Effector CD8-positive, alpha-beta T cell (primary cell): Measurements from ENCODE around the gene KANTR.

Experiments used
- DNase-seq: peaks from one replicate; lab custom pipeline; 2025; lab: John Stamatoyannopoulos, UW

Gene KANTR

DNA sequence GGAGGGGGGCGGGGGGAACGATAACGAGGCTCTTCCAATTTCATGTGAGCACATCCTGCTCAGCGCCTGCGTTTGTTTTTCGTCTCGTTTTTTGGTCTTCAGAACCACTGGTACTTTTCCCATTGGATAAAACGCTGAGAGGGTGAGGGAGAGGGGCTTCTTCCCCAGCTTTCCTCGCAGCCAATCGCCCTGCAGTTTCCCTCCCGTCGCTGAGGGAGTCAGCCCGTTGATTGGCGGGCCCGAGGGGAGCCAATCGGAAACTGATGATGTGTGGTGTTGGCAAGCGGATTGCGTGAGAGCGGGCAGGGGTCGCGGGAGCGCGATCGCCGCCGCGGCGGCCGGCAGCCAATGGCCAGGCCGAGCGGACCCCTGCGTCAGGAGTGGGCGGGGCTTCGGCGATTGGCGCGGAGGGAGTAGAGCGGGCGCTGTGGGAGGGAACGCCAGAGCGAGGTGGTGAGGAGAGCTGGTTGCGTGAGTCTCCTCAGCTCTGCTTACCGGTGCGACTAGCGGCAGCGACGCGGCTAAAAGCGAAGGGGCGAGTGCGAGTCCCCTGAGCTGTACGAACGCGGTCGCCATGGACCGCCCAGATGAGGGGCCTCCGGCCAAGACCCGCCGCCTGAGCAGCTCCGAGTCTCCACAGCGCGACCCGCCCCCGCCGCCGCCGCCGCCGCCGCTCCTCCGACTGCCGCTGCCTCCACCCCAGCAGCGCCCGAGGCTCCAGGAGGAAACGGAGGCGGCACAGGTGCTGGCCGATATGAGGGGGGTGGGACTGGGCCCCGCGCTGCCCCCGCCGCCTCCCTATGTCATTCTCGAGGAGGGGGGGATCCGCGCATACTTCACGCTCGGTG lies 11.8 kb upstream of the KANTR start, which contains the start of gene TSPYL2:
Gene TSPYL2 (plus strand): TSS at position 443 of the 848 bp plus-strand sequence. CDS start 132 bp downstream, at position 575.
- DNase-seq, result peak; percentile 86

DNA sequence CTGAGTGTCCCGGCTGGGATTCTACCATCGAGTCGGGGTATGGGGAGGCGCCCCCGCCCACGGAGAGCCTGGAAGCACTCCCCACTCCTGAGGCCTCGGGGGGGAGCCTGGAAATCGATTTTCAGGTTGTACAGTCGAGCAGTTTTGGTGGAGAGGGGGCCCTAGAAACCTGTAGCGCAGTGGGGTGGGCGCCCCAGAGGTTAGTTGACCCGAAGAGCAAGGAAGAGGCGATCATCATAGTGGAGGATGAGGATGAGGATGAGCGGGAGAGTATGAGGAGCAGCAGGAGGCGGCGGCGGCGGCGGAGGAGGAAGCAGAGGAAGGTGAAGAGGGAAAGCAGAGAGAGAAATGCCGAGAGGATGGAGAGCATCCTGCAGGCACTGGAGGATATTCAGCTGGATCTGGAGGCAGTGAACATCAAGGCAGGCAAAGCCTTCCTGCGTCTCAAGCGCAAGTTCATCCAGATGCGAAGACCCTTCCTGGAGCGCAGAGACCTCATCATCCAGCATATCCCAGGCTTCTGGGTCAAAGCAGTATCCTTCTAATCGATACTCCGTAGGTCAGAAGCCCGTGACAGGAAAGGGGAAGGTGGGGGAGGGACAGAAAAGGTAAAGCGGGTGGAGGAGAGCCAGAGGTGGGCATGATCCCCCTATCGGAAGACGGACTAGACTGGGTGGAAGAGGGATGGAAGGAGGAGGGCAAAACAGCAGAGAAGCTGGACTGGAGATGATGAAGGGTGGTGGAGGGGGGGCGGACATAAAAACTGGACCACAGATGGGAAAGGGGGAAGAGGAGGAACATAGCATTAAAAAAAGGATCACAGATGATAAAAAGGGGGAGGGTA lies 10.9 kb upstream of the KANTR start:
- DNase-seq, result no peak

DNA sequence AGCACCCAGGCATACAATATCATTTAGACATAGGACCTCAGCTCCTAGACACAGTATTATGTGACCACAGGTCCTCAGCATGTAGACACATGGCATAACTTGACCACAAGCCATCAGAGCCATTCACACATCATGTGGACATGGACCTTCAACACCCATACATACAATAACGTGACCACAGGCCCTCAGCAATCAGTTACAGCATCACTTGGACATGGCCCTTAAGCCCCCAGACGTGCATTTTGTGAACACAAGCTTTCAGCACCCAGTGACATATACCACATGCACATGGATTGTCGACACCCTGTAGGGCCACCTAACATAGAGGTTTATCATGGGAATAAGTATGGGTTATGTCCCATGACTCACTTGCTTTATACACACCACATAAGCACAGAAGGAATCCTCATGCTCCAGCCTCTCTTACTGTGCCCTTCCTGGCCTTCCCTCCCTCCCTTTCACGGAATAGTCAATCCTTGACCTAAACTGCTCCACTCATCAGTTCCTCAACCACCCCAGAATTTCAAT lies 9.8 kb upstream of the KANTR start:
- DNase-seq, result no peak

DNA sequence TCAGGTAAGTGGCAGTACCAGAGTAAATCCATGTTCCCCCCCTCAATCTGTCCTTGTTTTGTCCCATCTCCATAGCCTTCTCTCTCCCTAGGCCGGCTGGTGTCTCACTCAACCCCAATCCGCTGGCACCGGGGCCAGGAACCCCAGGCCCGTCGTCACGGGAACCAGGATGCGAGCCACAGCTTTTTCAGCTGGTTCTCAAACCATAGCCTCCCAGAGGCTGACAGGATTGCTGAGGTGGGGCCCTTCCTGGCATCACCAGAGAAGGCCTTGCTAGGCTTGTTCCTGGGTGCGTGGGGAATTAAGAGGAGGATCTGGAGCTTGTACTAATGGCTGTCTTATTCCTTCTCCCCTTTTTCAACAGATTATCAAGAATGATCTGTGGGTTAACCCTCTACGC lies 9.1 kb upstream of the KANTR start:
- no peak for DNase-seq

DNA sequence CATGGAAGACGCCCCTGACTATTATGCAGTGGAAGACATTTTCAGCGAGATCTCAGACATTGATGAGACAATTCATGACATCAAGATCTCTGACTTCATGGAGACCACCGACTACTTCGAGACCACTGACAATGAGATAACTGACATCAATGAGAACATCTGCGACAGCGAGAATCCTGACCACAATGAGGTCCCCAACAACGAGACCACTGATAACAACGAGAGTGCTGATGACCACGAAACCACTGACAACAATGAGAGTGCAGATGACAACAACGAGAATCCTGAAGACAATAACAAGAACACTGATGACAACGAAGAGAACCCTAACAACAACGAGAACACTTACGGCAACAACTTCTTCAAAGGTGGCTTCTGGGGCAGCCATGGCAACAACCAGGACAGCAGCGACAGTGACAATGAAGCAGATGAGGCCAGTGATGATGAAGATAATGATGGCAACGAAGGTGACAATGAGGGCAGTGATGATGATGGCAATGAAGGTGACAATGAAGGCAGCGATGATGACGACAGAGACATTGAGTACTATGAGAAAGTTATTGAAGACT lies 8.2 kb upstream of the KANTR start:
- DNase-seq, result no peak

DNA sequence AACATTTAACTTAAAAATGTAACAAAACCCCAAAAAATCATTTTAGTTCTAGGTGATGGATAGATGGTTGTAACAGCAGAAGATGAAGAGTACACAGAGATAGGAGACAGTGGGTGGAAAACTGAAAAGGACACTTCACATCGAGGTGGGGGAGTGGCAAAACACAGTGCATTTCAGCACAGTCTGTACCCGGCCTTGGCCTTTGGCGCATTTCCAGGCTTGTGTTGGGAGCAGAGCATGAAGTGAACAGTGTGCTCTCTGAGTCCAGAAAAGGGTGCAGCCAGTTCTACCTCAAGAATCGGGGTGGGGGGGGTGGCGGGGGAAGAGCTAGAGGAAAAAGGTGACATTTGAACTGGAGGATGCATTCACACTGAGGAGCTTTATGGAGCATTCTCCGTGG lies 7.5 kb upstream of the KANTR start:
- DNase-seq, result no peak

DNA sequence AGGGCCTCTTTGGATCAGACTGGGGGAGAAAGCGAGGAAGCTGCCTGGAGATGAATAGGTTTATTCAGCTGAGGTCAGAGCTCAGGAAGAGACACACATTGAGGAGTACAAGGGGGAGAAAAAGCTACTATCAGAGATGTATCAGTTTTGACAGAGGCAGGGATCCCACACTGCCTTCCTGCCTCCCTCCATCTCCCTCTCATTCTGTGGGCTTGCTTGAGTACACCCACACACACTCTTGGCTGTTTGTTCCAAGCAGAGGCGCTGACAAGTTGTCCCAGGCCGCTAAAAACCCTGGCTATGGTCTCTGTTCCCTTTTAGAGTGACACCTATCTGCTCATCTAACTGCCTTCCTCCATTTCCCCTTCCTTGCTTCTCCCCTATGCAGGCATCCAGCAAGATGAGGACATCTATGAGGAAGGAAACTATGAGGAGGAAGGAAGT lies 6.5 kb upstream of the KANTR start:
- DNase-seq, result no peak

DNA sequence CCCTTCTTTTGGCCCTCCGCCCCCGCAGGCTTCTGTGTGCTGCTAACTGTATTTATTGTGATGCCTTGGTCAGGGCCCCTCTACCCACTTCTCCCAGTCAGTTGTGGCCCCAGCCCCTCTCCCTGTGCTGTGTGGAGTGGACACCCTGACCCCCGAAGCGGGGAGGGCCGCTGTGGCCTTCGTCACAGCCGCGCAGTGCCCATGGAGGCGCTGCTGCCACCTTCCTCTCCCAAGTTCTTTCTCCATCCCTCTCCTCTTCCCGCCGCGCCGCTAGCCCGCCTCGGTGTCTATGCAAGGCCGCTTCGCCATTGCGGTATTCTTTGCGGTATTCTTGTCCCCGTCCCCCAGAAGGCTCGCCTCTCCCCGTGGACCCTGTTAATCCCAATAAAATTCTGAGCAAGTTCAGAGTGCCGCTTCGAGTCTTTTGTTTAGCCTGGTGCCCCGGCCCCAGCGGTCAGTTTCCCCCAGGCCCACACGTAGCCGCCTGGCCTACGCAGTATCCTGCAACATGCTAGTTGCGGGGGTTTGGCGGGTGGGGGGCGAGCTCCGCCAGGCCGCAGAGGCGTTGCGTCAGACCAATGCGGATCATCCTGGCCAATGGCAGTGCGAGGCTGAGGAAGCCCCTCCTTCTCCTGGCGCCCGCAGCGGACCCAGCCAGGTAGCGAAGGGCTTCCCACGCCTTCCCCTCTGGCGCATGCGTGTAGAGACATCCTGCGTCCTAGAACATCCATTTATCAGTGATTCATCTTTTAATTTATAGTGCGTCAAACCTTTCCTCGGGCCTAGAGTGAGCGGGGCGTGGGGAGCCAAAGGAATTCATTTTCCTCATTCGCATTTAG lies 5.6 kb upstream of the KANTR start:
- peak; percentile 76 for DNase-seq

DNA sequence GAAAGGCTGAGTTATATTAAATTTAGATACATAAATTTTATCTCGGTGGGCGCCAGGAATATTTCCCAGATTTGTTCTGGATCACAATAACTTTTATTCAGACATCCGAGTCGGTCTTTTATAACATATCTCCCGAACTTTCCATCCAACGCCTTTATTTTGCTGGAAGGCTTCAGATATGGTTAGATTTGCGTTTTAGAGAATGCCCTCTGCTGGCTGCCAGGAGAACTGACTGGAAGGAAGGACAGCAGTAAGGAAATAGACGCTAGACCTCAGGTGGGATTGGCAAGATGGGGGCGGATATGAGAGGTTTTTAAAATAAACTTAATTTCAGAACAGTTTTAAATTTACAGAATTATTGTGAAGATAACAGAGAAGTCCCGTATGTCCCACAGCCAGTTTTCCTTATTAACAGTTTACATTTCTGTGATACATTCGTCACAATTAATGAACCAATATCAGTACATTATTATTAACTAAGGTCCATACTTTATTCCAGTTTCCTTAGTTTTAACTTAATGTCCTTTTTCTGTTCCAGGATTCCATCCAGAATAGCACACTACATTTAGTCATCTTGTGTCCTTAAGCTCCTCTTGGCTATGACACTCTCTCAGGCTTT lies 4.6 kb upstream of the KANTR start:
- no peak for DNase-seq

DNA sequence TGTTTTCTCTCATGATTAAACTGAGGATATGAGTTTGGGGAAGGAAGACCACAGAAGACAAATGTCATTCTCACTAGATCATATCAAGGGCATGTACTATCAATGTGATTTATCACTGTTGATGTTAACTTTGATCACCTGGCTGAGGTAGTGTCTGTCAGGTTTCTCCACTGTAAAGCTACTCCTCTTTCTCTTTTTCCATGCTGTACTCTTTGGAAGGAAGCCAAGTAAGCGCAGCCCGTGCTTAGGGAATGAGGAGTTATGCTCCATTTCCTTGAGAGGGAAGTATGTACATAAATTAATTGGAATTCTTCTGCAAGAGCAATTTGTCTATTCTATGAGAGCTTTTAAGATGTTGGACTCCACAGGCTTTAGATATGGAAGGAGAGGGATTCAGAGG lies 4.0 kb upstream of the KANTR start:
- DNase-seq, result no peak

DNA sequence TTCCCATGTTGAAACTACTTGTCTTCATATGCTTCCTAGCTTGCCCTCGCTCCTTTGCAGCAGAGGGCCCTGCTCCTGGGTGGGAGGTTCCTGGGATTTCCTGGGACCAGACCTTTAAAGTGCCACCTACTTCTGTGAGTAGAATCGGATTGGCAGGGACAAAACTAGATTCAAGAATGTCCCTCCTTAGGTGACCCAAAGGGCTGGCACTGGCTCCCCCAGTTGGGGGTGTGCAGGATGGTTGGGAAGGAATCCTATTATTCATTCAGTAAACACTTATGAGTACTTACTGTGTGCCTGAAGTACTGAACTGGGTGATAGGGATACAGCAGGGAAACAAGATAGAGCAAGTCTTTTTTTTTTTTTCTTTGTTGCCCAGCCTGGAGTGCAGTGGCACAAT lies 2.6 kb upstream of the KANTR start:
- DNase-seq, result no peak

DNA sequence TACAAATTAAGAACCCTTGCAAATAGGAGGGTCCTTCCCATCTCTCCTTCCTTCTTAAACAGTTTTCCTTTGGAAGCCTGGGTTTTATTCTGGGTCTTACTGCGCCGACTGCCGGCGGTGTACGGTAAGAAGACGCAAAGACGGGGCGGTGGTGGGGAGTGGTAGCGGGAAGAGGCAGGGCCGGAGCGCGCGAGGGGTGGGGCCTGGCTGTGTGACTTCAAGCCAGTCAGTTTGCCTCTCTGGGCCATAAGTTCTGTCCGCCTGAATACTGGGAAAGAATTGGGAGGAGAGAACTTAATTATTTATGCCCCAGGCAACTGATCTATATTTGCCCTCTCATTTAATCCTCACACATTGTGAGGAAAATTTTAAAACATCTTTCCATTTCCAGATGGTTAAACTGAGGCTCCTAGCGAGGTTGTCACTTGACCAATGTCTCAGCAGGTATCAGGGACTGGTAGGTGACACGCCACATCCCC lies 726 bp upstream of the KANTR start:
- DNase-seq, result peak; percentile 62

DNA sequence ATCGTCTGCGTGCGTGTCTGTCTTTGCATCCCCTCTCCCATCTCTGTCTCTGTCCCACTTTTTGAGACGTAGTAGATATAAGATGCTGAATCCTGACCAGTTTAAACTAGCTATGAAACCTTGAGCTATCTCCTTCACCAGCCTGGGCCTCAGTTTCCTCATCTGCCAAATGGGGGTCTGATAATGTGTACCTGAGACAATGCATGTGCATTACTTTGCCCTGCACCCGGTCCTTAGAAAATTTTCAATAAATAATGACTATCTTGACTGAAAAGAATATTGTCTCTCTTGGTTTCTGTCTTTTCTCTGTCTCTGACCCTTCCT lies 602 bp downstream of the KANTR start:
- no peak for DNase-seq

DNA sequence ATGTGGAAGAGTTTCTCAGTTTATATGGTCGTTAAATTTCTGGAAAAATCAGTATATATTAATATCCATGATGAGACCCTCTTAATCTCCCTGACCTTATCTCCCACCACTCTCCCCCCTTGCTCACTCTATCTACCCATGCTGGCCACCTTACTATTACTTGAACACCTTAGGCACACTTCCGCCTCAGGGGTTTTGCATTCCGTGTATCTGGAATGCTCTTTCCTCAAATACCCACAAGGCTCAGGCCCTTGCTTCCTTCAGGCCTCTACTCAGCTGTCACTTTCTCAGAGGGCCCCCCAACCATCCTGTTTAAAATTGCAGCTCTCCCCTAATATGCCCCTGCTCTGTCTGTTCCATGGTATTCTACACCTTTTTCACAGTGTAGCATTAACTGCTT lies 1.9 kb downstream of the KANTR start:
- DNase-seq, result no peak

DNA sequence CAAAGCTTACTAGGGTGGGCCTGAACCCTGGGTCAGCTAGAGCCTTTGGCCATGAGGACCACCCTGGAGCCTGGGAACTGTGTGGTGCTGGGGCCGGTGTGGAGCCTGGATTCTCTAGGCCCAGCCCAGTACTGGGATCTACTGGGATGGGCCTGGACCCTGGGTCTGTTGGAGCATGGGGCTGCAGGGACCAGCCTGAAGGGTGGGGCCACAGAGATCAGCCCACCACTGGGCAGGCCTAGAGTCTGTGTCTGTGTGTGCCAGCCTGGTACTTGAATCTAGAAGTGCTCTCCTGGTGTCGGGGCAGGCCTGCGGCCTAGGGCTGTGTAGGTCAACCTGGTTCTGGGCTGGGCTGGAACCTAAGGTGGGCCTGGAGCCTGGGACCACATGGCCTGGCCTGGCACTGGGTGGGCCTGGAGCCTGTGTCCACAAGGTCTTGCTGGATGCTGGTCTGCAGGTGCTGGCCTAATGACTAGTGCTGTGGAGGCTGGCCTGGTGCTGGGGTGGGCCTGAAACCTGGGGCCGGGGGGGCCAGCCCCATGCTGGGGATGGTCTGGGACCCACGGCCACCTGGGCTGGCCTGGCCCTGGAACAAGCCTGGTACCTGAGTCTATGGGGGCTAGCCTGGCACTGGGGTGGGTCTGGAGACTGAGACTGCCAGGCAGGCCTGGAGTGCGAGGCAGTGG lies 21.1 kb downstream of the KANTR start:
- DNase-seq, result no peak

DNA sequence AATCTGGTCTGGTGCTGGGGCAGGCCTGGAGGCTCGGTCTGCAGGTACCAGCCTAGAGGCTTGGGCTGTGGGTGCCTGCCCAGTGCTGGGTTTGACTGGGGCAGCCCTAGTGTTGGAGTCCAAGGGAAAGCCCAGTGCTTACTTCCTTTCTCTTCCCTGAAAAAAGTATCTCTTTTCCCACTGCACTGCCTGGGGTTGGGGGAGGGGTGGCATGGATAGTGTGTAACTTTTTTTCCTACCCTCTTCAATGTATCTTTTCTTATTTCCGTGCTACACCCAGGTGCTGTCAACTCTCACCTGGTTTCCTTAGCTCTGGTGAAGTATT lies 21.6 kb downstream of the KANTR start:
- DNase-seq, result no peak

DNA sequence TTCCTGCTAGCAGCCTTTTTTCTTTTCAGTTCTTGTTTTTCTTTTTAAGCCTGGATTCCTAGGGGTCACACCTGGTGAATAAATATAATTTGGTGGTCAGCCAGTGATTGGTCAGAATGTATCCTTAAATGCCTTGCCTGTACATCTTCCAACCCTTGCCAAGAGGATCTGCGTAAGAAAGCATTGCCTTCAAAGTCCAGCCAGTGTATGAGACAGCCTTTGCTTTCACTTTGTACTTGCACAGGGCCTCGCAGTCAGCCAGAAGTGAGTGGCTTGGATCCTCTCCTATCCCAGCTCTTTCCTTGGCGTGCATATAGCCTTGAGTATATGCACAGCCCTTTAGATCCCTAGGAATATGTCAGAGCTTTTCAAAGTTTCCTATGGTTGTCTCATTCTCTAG lies 22.2 kb downstream of the KANTR start:
- DNase-seq, result no peak

DNA sequence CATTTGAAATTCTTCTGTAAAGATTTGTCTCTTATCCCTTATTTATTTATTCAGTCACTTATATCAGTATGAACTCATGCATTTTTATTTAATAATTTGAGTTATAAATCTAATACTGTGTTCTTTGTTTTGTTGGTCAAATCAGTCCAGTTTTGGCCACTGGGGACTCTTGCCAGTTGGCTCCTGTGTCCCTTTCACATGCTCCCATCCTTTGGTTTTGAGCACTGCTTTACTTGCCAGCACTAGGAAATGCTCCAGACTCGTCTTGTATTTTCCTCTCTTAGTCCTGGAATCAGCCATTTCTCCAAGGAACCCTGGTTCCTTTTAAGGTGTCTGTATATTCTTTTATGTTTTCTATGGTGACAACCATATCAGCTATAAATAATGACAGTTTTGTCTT lies 28.1 kb downstream of the KANTR start:
- DNase-seq, result no peak

DNA sequence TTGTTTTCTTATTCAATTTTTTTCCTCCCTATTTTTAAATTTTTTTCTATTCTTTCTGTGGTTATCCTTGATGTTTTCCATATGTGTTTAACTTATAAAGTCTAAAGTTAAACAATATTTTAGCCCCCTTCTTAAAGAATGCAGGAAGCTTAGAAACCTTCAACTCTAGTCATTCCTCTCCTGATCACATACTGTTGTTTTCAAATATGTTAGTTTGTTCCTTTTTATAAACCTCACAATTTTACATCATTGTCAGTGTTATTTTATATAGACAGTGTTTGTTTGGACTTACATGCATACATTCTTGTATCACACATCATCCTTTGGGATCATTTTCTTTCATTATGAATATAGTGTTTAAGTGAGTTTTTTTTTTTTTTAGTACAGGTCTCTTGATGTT lies 31.6 kb downstream of the KANTR start:
- no peak for DNase-seq

DNA sequence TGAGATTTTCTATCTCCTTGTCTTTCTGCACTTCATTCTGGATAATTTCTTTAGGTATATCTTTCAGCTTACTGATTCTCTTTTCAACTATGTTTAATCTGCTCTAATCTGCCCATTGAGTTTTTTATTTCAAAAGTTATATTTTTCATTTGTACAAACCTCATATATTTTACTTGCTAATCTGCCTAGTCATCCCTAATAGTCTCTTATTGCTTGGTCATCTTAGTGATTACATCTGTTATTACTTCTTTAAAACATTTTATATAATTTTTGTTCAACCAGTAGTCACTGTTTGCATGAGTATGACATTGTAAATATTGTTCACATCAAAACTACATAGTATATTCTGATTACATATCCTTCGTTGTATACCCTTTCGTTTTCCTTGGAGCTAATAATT lies 32.4 kb downstream of the KANTR start:
- DNase-seq, result no peak
